GM18520 (cell line): Measurements from ENCODE around the gene PGPEP1.

Experiments used
- ATAC-seq: cut with Tn5 transposase; IDR thresholded peaks from one replicate; pipeline ENCODE4 v1.9.1; 2021; ENCODE audit not compliant: unreplicated experiment

Gene PGPEP1

GRCh38 chr19:18340190-18340989 lies at the start of gene PGPEP1:
Gene PGPEP1, plus strand, starts transcription at chr19:18340598. Its CDS starts 84 bp downstream, at chr19:18340682.
- no peak for ATAC-seq

GRCh38 chr19:18291019-18291524 lies 49.3 kb upstream of the PGPEP1 start:
- ATAC-seq, result no peak

- no peak for ATAC-seq
Observed at GRCh38 chr19:18291590-18292461, 48.6 kb upstream of the PGPEP1 start.

- no peak for ATAC-seq
Observed at GRCh38 chr19:18292462-18292809, 48.0 kb upstream of the PGPEP1 start.

GRCh38 chr19:18292810-18293641 lies 47.4 kb upstream of the PGPEP1 start:
- ATAC-seq, result no peak

GRCh38 chr19:18293642-18294466 lies 46.5 kb upstream of the PGPEP1 start:
- no peak for ATAC-seq

- no peak for ATAC-seq
Observed at GRCh38 chr19:18294467-18294864, 45.9 kb upstream of the PGPEP1 start.

GRCh38 chr19:18295034-18295451 lies 45.4 kb upstream of the PGPEP1 start:
- no peak for ATAC-seq

GRCh38 chr19:18297308-18297707 lies 43.1 kb upstream of the PGPEP1 start:
- no peak for ATAC-seq

GRCh38 chr19:18298601-18299000 lies 41.8 kb upstream of the PGPEP1 start:
- no peak for ATAC-seq

- ATAC-seq, result no peak
Observed at GRCh38 chr19:18299654-18300053, 40.7 kb upstream of the PGPEP1 start.

- ATAC-seq, result no peak
Observed at GRCh38 chr19:18300930-18301717, 39.3 kb upstream of the PGPEP1 start.

GRCh38 chr19:18301718-18302111 lies 38.7 kb upstream of the PGPEP1 start:
- no peak for ATAC-seq

GRCh38 chr19:18304208-18304457 lies 36.3 kb upstream of the PGPEP1 start:
- ATAC-seq, result no peak

- ATAC-seq, result no peak
Observed at GRCh38 chr19:18304458-18305310, 35.7 kb upstream of the PGPEP1 start.

GRCh38 chr19:18306209-18306887 lies 34.0 kb upstream of the PGPEP1 start:
- no peak for ATAC-seq

- no peak for ATAC-seq
Observed at GRCh38 chr19:18306888-18307260, 33.5 kb upstream of the PGPEP1 start.

GRCh38 chr19:18307271-18307681 lies 33.1 kb upstream of the PGPEP1 start:
- no peak for ATAC-seq
